Measurements from ENCODE around the gene PLK4. TPM values are rescaled to one million over a fixed set of nuclear protein-coding genes. Genes with fewer than 3 reads are reported as not detected.
A peak's percentile ranks its signal among the peaks of the same experiment; 100 is the strongest.

PLK4 gene
- total RNA-seq = 1 to 10 TPM in 2 of 6 experiments, under 1 TPM in 4; 0.29 to 1.4 (median 0.93) TPM
- long read RNA-seq = 0 reads

DNA sequence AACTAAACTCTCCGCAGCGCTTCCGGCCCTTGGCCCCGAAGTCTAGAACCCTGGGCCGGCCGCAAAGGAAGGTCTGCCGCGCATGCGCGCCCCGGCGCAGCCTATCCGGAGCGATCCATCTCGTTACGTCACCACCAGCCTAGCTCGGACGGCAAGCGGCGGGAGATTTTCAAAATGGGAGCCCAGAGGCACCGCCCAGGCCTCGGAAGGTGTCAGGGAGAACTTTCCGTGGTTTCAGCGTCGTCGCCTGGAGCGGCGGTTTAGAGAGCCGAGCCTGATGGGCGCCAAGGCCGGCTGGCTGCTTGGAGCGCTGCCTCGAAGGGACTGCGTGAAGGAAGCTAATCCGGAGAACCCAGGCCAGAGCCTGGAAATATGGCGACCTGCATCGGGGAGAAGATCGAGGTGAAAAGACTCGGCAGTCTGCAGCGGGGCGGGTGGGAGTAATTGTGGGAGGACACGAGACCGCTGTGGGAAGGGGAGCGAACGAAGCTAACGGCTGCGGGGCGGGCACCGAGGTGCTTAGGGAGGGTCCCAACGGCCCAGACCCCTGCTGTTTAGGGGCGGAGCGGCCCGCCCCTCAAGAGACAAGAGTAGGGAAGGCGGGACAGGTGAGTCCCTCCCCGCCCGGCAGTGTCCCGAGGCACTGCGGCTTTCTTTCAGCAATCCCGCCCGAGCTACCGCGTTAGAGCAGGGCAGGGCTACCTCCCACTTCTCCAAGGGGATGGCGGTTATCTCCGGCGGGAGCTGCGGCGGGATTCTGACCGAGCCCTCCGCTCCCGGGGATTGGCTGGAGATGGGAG, at the start of gene PLK4:
PLK4 (plus strand) TSS at position 131 of the 800 bp plus-strand sequence; CDS start at position 373, 242 bp downstream.
- ATAC-seq = peak; percentile 96 to 97 (median 96)
- H3K27me3 ChIP-seq = no peaks in the 10 kb centered on the region
- H3K4me3 ChIP-seq = peak within 1 kb of the TSS; percentile 69 to 82 (median 69)
- under 1% methylated on average over 24 of the region's 70 CpGs for WGBS (ENCODE audit: insufficient coverage, low coverage, low lambda C conversion rate, missing lambda C conversion rate)
- no peaks in the 10 kb centered on the region for H3K9me3 ChIP-seq
- peak within 1 kb of the TSS; percentile 35 to 58 (median 45) for H3K27ac ChIP-seq
- TF ChIP-seq POLR2A (IDR thresholded peaks at IDR 0.05) (no peak), CTCF (IDR thresholded peaks at IDR 0.05) (peak in 1 of 4 donors; percentile 6)
- H3K36me3 ChIP-seq = no peaks in the 10 kb centered on the region
- H3K4me1 ChIP-seq = peaks cover 0 to 5% (median 0%) of the 10 kb centered on the region in 4 donors
- intact Hi-C loops (cut with DNase I) = no loop called here
- DNase-seq = peak; percentile 97 to 98 (median 98)

- no peaks in the 10 kb centered on the region for H3K9me3 ChIP-seq
- intact Hi-C loops (cut with DNase I) = no loop called here
- TF ChIP-seq POLR2A (IDR thresholded peaks at IDR 0.05) = no peak
- TF ChIP-seq CTCF (IDR thresholded peaks at IDR 0.05) = no peak
- ATAC-seq (peak in 1 of 4 donors; percentile 46), DNase-seq (no peak)
- H3K36me3 ChIP-seq = peaks cover 0 to 7% (median 2%) of the 10 kb centered on the region in 4 donors
- H3K27me3 ChIP-seq = no peaks in the 10 kb centered on the region
- WGBS (ENCODE audit: insufficient coverage, low coverage, low lambda C conversion rate, missing lambda C conversion rate) = 82% methylated on average over 4 of the region's 4 CpGs
- H3K4me3 ChIP-seq = no peak overlapping the region
- no peaks in the 10 kb centered on the region for H3K4me1 ChIP-seq
- no peak overlapping the region for H3K27ac ChIP-seq
Observed at GRCh38 chr4:127832585-127832984, 48.1 kb upstream of the PLK4 start.

DNA sequence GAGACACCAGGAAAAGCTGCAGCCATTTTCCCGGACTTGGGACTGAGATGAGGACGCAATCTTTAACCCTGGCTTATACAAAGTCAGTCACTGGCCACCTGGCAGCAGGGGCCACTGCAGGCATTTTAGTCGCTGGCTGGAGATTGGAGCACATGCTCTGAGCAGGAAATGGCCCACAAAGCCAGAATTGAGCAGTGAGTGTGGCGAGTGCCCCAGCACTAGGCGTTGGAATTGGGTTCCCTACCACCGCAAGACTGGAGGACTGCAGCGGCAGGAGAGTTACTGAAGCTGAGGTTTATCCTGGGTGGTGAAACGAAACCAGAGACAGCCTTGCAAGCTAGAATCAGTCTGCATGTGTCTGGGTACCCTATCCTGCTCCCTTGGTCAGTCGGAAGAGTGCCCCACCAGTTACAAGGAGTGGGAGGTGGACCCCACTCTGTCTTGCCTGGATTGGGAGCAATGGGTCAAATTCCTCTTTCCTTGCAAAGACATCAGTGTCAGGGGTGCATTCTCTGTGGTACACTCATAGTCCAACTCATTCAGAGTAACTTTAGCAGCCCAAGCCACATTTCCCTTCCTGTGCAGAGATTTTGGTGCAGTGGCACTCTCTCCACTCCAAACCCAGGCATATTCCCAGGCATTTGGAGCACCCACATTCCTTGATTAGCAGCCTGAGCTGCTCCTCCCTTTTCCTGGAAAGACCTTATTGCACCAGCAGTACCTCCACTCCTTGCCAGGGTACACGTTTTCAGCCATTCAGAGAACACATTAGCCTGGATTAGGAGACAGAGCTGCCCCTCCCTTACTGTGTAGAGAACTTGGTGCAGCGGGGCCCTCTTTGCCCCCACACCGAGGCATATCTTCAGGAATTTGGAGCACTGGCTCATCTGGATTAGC, 36.7 kb upstream of the PLK4 start:
- Histone ChIP-seq H3K27ac (no peak overlapping the region), H3K27me3 (no peaks in the 10 kb centered on the region), H3K4me3 (no peak overlapping the region), H3K4me1 (peaks cover 0 to 6% (median 0%) of the 10 kb centered on the region in 4 donors), H3K9me3 (no peaks in the 10 kb centered on the region), H3K36me3 (no peaks in the 10 kb centered on the region)
- peak in 1 of 4 donors; percentile 17 for ATAC-seq
- TF ChIP-seq POLR2A (IDR thresholded peaks at IDR 0.05) (no peak), CTCF (IDR thresholded peaks at IDR 0.05) (no peak)
- intact Hi-C loops (cut with DNase I) = no loop called here
- DNase-seq = no peak
- WGBS (ENCODE audit: insufficient coverage, low coverage, low lambda C conversion rate, missing lambda C conversion rate) = 91% methylated on average over 6 of the region's 12 CpGs

- intact Hi-C loops (cut with DNase I) = no loop called here
- no peaks in the 10 kb centered on the region for H3K36me3 ChIP-seq
- H3K4me3 ChIP-seq = no peak overlapping the region
- no peak overlapping the region for H3K27ac ChIP-seq
- H3K4me1 ChIP-seq = peaks cover 0 to 6% (median 0%) of the 10 kb centered on the region in 4 donors
- no peak for ATAC-seq
- 71% methylated on average over 3 of the region's 5 CpGs for WGBS (ENCODE audit: insufficient coverage, low coverage, low lambda C conversion rate, missing lambda C conversion rate)
- TF ChIP-seq CTCF (IDR thresholded peaks at IDR 0.05) (no peak), POLR2A (IDR thresholded peaks at IDR 0.05) (no peak)
- no peaks in the 10 kb centered on the region for H3K9me3 ChIP-seq
- no peak for DNase-seq
- H3K27me3 ChIP-seq = no peaks in the 10 kb centered on the region
Observed at GRCh38 chr4:127844601-127845116, 36.0 kb upstream of the PLK4 start.
